ENCODE results near the gene FGF14.

- TF ChIP-seq, protein P1, sequence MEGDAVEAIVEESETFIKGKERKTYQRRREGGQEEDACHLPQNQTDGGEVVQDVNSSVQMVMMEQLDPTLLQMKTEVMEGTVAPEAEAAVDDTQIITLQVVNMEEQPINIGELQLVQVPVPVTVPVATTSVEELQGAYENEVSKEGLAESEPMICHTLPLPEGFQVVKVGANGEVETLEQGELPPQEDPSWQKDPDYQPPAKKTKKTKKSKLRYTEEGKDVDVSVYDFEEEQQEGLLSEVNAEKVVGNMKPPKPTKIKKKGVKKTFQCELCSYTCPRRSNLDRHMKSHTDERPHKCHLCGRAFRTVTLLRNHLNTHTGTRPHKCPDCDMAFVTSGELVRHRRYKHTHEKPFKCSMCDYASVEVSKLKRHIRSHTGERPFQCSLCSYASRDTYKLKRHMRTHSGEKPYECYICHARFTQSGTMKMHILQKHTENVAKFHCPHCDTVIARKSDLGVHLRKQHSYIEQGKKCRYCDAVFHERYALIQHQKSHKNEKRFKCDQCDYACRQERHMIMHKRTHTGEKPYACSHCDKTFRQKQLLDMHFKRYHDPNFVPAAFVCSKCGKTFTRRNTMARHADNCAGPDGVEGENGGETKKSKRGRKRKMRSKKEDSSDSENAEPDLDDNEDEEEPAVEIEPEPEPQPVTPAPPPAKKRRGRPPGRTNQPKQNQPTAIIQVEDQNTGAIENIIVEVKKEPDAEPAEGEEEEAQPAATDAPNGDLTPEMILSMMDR (IDR thresholded peaks at IDR 0.05; ENCODE audit: insufficient read depth, low read length, poor library complexity, severe bottlenecking), result no peak
- no peak for TF ChIP-seq EZH2phosphoT487 (conservative IDR thresholded peaks at IDR 0.05; ENCODE audit: low read length)
Observed at GRCh38 chr13:101965096-101965495, 436.8 kb downstream of the FGF14 start.
